ENCODE measurements around the gene RHOV. TPM values are rescaled to one million over a fixed set of nuclear protein-coding genes. Genes with fewer than 3 reads are reported as not detected.

Gene RHOV
- total RNA-seq, 4 donors from 2014 or later = 0.76 TPM; not detected in 3

DNA sequence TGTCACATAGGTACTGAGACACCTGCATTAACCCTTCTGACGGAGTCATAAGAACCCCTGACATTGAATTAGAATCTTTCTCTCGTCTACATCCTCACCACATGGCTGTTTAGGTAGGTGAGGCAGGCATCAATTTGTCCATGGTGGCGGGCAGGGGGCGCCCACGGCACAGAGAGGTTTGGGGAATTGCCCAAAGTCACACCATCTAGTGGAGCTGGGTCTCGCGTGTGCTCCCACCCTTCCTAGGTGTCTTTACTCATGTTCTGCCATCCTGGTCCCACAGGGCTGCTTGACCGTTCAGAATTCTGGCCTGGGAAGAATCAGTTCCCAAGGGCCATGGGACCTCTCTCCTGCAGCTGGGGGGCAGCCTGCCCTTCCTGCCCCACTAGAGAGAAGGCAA is 40.5 kb upstream of the RHOV start:
- DNase-seq = no peak
- Histone ChIP-seq H3K36me3 (no peaks in the 10 kb centered on the region), H3K27me3 (no peaks in the 10 kb centered on the region), H3K27ac (peak overlapping the region in 1 of 2 donors; percentile 8), H3K4me1 (no peaks in the 10 kb centered on the region), H3K4me3 (no peak overlapping the region), H3K9me3 (no peaks in the 10 kb centered on the region)
- intact Hi-C loops (cut with DNase I; ENCODE audit: low total_unique reads) = no loop called here
- no peak for TF ChIP-seq POLR2A (IDR thresholded peaks at IDR 0.05)

DNA sequence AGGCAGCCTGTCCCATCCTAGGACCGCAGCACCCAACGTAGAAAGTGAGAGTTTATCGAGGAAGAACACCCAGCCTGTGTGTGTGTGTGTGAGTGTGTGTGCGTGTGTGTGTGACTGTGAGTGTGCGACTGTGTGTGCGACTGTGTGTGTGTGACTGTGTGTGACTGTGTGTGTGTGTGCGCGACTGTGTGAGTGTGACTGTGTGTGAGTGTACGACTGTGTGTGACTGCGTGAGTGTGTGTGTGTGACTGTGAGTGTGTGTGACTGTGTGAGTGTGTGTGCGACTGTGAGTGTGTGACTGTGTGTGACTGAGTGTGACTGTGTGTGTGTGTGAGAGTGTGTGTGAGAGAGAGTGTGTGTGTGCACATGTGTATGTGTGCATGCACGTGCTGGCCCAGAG is 40.0 kb upstream of the RHOV start:
- DNase-seq = no peak
- H3K4me3 ChIP-seq = no peak overlapping the region
- H3K27me3 ChIP-seq = no peaks in the 10 kb centered on the region
- H3K36me3 ChIP-seq = no peaks in the 10 kb centered on the region
- TF ChIP-seq POLR2A (IDR thresholded peaks at IDR 0.05) = no peak
- no peaks in the 10 kb centered on the region for H3K9me3 ChIP-seq
- no peak overlapping the region for H3K27ac ChIP-seq
- H3K4me1 ChIP-seq = no peaks in the 10 kb centered on the region
- intact Hi-C loops (cut with DNase I; ENCODE audit: low total_unique reads) = no loop called here

GRCh38 chr15:40912478-40912877 is 38.4 kb upstream of the RHOV start:
- H3K27me3 ChIP-seq = no peaks in the 10 kb centered on the region
- no peak for DNase-seq
- H3K36me3 ChIP-seq = no peaks in the 10 kb centered on the region
- TF ChIP-seq CTCF (IDR thresholded peaks at IDR 0.05) (no peak), POLR2A (IDR thresholded peaks at IDR 0.05) (no peak)
- H3K27ac ChIP-seq = no peak overlapping the region
- H3K9me3 ChIP-seq = no peaks in the 10 kb centered on the region
- H3K4me3 ChIP-seq = no peak overlapping the region
- intact Hi-C loops (cut with DNase I; ENCODE audit: low total_unique reads) = no loop called here
- H3K4me1 ChIP-seq = no peaks in the 10 kb centered on the region

GRCh38 chr15:40911693-40912092 is 37.7 kb upstream of the RHOV start:
- no peaks in the 10 kb centered on the region for H3K9me3 ChIP-seq
- TF ChIP-seq CTCF (IDR thresholded peaks at IDR 0.05) (no peak), POLR2A (IDR thresholded peaks at IDR 0.05) (no peak)
- intact Hi-C loops (cut with DNase I; ENCODE audit: low total_unique reads) = no loop called here

GRCh38 chr15:40911141-40911540 is 37.1 kb upstream of the RHOV start:
- Histone ChIP-seq H3K9me3 (no peaks in the 10 kb centered on the region), H3K4me1 (no peaks in the 10 kb centered on the region), H3K4me3 (no peak overlapping the region), H3K36me3 (no peaks in the 10 kb centered on the region), H3K27me3 (no peaks in the 10 kb centered on the region), H3K27ac (no peak overlapping the region)
- no peak for DNase-seq
- intact Hi-C loops (cut with DNase I; ENCODE audit: low total_unique reads) = no loop called here
- TF ChIP-seq CTCF (IDR thresholded peaks at IDR 0.05) (no peak), POLR2A (IDR thresholded peaks at IDR 0.05) (no peak)

More at GRCh38 chr15:40911693-40912092, 37.7 kb upstream of the RHOV start:
- no peak for DNase-seq
- Histone ChIP-seq H3K27ac (no peak overlapping the region), H3K36me3 (no peaks in the 10 kb centered on the region), H3K4me1 (no peaks in the 10 kb centered on the region), H3K27me3 (no peaks in the 10 kb centered on the region), H3K4me3 (no peak overlapping the region)

- no peak for DNase-seq
- TF ChIP-seq CTCF (IDR thresholded peaks at IDR 0.05) = no peak
- TF ChIP-seq POLR2A (IDR thresholded peaks at IDR 0.05) = no peak
- intact Hi-C loops (cut with DNase I; ENCODE audit: low total_unique reads) = loop anchor here (10.0 kb wide), 1 partner anchor 115 kb away; no protein-coding TSS in a partner anchor
- no peak overlapping the region for H3K27ac ChIP-seq
- no peaks in the 10 kb centered on the region for H3K27me3 ChIP-seq
- H3K9me3 ChIP-seq = no peaks in the 10 kb centered on the region
- peaks cover 0 to 5% of the 10 kb centered on the region in 2 donors for H3K4me1 ChIP-seq
- H3K4me3 ChIP-seq = no peak overlapping the region
- H3K36me3 ChIP-seq = no peaks in the 10 kb centered on the region
Measured at GRCh38 chr15:40909662-40910630, 35.9 kb upstream of the RHOV start.
